GM23248 (cell line): ENCODE data around the gene NKX1-1.

Experiments used
- EZH2 ChIP-seq: fragments of 200-600 bp; sonication (generic); IDR thresholded peaks from 2 replicates; pipeline ENCODE4 v1.6.1; 2018; ENCODE audit warnings: antibody characterized with exemption, mild to moderate bottlenecking; ENCODE audit not compliant: insufficient read depth, poor library complexity, severe bottlenecking
- EZH2phosphoT487 ChIP-seq: fragments of 200-600 bp; sonication (generic); IDR thresholded peaks from 2 replicates; pipeline ENCODE4 v1.6.1; 2018; ENCODE audit warnings: antibody characterized with exemption, moderate library complexity, mild to moderate bottlenecking, low read depth; ENCODE audit not compliant: insufficient read depth

DNA sequence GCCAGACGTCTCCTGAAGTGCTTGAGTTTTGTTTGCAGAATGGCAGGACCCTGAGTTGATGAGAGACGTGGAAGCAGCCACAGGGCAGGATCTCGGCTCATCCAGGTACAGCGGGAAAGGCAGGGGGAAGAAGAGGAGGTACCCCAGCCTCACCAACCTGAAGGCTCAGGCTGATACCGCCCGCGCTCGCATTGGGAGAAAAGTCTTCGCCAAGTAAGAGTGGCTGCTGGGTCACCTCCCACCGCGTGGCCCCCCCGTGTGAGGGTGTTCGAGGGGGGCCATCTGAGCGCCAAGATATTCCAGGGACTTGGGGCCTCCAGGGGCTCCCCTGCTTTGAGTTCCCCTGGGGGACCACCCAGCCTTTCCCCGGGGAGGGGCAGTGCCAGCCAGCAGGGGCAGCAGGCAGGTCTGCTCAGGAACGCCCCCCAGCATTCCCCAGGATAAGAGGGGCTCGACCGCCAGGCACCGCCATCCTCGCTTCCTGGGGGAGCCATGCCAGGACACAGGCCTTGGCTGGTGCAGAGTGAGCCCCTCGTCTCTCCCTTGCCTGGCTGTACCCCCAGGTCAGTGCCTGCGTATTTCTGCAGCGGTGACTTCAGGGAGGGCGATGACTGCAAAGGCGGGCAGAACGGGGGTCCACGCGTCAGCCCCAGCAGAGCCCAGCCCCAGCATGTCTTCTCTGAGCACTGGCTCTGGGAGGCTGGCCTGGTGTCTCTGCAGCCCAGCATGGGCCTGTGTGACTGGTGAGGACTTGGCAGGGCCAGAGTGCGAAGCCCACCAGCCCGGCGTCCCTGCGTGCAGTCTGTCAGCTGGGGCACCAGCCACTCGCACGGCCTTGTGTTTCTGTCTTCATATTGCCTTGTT lies 22.3 kb downstream of the NKX1-1 start:
- TF ChIP-seq EZH2phosphoT487, result no peak
- no peak for TF ChIP-seq EZH2
